Body of pancreas (tissue), 4 donors: Measurements from ENCODE around the gene ATXN1. TPM values are rescaled to one million over a fixed set of nuclear protein-coding genes. Genes with fewer than 3 reads are reported as not detected.

ENCODE experiments used
- ATAC-seq: fragments of 150-250 bp; one replicate; pipeline ENCODE4 v1.9.1; 2016
- DNase-seq, 4 donors: peaks; one replicate each; pipeline ENCODE4 v3.0.0-alpha.2; 2019
- H3K27ac ChIP-seq, 4 donors: fragments of 200-600 bp; sonication (generic); 1 replicate in 3 of 4; 2 replicates in 1 of 4; pipeline versions ENCODE4 v1.5.1 to v1.6.1; 2016 to 2019; ENCODE audit warnings: mild to moderate bottlenecking in 1 of 4, mixed read lengths in 1 of 4, moderate library complexity in 1 of 4
- H3K27me3 ChIP-seq, 2 donors: fragments of 200-600 bp; sonication (generic); one replicate each; pipeline ENCODE4 v1.6.0; 2016; ENCODE audit warnings: mild to moderate bottlenecking in 1 of 2
- H3K36me3 ChIP-seq, 2 donors: fragments of 200-600 bp; sonication (generic); replicated peaks in 1 of 2; 2 replicates each; pipeline ENCODE4 v1.5.1; 2016; ENCODE audit warnings: low read depth in 2 of 2; ENCODE audit not compliant: insufficient read depth in 1 of 2
- H3K4me1 ChIP-seq: fragments of 200-600 bp; sonication (generic); one replicate; pipeline ENCODE4 v1.6.0; 2016
- H3K4me3 ChIP-seq, 2 donors: fragments of 200-600 bp; sonication (generic); 1 replicate in 1 of 2; 2 replicates in 1 of 2; pipeline ENCODE4 v1.5.1; 2016 to 2019
- H3K9me3 ChIP-seq, 3 donors: fragments of 200-600 bp; sonication (generic); 1 replicate in 2 of 3; 2 replicates in 1 of 3; pipeline ENCODE4 v1.5.1; 2016
- POLR2A ChIP-seq, 3 donors: fragments of 450-650 bp; IDR thresholded peaks; one replicate each; pipeline ENCODE4 v1.6.1; 2016; ENCODE audit warnings: antibody characterized with exemption in 3 of 3, mild to moderate bottlenecking in 2 of 3
- WGBS, 2 donors: methylation state at CpG; one replicate each; pipeline ENCODE4 v1.1.5; 2017; 5-methylcytosine and 5-hydroxymethylcytosine counted together
- intact Hi-C: fragments of 100-400 bp; cut with DNase I; formaldehyde crosslinking; loops from one replicate; pipeline ENCODE4 v1.15.1; 2023
- total RNA-seq, 2 donors: library from RNA; depleted of rRNA; stranded (reverse); fragments of >200 nt; gene quantifications; one replicate each; pipeline ENCODE4 v1.1.0, GENCODE V29; 2016
- TF ChIP-seq, protein P1 (sequence below), 7 experiments: fragments of 450-650 bp in 4 of 7; fragments of 200-600 bp in 3 of 7; sonication (generic) in 3 of 7; IDR thresholded peaks; one replicate each; pipeline ENCODE4 v1.5.1; 2016 to 2019; ENCODE audit warnings: antibody characterized with exemption in 7 of 7

ATXN1 gene
- total RNA-seq: 10 to 100 TPM; 24.6 to 24.7 TPM

DNA sequence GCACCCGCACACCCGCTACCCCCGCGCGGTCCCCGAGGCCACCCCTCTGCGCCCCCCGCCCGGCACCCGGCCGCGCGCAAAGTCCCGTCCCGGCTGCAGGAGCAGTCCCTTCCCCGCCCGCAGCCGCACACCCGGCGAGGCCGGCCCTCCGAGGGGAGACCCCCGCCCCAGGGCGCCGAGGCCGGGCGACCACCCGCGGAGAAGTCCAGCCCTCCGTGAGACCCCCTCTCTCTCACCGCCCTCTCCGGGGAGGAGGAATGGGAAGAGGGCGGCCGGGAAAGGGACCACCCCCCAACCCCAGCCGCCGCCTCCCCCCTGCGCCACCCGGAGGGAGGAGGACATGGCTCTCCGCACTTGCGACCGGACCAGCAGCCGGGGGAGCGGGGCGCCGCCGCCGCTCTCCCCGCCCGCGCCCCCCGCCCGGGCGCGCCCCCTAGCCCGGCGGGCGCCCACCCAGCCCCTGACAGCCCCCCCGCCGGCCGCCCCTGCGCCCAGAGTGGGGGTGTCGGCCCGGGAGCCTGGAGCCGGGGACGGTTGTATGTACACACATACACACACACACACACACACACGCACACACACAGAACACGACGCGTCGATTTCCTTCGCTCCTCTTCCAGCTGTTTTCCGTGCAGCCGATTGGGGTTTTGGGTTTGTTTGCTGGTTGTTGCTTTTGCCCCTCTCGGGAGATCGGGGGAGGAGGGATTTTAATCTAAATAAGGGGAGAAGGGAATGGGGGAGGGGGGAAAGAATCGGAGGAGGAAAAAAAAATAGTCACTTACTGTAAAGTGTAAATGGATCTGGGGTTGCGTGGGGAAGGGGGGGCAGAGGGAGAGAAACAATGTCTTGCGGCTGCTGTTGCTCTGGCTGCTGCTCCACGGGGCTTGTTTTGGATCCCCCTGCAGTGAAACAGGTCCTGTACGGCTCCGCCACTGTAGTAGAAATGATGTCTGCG lies at the start of gene ATXN1:
TSS of gene ATXN1 (minus strand) at position 945 of the 955 bp plus-strand sequence.
- intact Hi-C loops: no loop called here
- DNase-seq (peak; percentile 65 to 75 (median 70)), ATAC-seq (peak; percentile 21)
- WGBS, 2 donors: 0 to 1% methylated on average over 23 to 49 of the region's 82 CpGs
- peak within 1 kb of the TSS; percentile 93 to 99 (median 97) for H3K27ac ChIP-seq
- H3K4me3 ChIP-seq: peak within 1 kb of the TSS; percentile 58 to 60
- peaks cover 12% of the 10 kb centered on the region for H3K4me1 ChIP-seq
- H3K9me3 ChIP-seq: no peaks in the 10 kb centered on the region
- TF ChIP-seq, protein P1, sequence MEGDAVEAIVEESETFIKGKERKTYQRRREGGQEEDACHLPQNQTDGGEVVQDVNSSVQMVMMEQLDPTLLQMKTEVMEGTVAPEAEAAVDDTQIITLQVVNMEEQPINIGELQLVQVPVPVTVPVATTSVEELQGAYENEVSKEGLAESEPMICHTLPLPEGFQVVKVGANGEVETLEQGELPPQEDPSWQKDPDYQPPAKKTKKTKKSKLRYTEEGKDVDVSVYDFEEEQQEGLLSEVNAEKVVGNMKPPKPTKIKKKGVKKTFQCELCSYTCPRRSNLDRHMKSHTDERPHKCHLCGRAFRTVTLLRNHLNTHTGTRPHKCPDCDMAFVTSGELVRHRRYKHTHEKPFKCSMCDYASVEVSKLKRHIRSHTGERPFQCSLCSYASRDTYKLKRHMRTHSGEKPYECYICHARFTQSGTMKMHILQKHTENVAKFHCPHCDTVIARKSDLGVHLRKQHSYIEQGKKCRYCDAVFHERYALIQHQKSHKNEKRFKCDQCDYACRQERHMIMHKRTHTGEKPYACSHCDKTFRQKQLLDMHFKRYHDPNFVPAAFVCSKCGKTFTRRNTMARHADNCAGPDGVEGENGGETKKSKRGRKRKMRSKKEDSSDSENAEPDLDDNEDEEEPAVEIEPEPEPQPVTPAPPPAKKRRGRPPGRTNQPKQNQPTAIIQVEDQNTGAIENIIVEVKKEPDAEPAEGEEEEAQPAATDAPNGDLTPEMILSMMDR (IDR thresholded peaks at IDR 0.05): no peak
- peak; percentile 25 to 90 (median 83) for TF ChIP-seq POLR2A (IDR thresholded peaks at IDR 0.05)
- no peaks in the 10 kb centered on the region for H3K27me3 ChIP-seq
- H3K36me3 ChIP-seq: no peaks in the 10 kb centered on the region

DNA sequence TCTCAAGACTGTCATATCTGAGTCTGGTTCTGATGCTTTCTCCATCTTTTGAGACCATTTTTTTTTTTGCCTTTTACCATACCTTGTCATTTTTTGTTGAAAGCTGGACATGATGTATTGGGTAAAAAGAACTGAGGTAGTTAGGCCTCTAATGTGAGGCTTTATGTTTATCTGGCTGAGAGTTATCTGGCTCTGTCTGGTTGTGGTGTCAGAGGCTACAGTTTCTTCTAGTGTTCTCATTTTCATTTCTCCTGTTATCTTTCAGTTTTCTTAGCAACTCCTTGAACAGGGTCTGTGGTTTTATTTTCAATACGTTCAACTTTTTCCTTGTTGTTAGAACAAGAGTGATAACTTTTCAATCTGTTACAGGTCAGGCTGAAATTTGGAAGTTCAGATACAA lies 49.2 kb upstream of the ATXN1 start:
- H3K36me3 ChIP-seq: no peaks in the 10 kb centered on the region
- H3K9me3 ChIP-seq: no peaks in the 10 kb centered on the region
- intact Hi-C loops: no loop called here
- H3K4me3 ChIP-seq: no peak overlapping the region
- H3K27me3 ChIP-seq: no peaks in the 10 kb centered on the region
- no peaks in the 10 kb centered on the region for H3K4me1 ChIP-seq
- no peak for DNase-seq
- WGBS, 2 donors: 87 to 93% methylated on average over 1 of the region's 1 CpG
- TF ChIP-seq, protein P1 (IDR thresholded peaks at IDR 0.05): no peak
- no peak for TF ChIP-seq POLR2A (IDR thresholded peaks at IDR 0.05)
- no peak for ATAC-seq
- no peak overlapping the region for H3K27ac ChIP-seq

DNA sequence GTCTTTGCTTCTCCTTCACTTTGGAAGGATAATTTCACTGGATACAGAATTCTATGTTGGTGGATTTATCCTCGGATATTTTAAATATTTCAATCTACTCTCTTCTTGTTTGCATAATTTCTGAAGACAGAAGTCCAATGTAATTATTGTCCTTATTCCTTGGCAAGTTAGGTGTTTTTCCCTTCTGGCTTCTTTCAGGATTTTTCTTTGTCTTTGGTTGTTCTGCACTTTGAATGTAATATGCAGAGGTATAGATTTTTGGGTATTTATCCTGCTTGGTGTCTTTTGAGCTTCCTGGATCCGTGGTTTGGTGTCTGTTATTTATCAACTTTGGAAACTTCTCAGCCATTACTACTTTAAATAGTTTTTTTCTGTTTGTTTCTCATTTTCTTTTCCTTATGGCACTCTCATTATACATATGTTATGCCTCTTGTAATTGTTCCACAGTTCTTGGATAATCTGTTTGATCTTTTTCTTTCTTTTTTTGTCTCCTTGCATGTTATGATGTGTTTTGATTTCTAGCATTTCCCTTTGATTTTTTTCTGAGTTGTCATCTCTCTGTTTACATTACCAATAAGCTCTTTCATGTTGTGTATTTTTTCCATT lies 48.6 kb upstream of the ATXN1 start:
- DNase-seq: no peak

DNA sequence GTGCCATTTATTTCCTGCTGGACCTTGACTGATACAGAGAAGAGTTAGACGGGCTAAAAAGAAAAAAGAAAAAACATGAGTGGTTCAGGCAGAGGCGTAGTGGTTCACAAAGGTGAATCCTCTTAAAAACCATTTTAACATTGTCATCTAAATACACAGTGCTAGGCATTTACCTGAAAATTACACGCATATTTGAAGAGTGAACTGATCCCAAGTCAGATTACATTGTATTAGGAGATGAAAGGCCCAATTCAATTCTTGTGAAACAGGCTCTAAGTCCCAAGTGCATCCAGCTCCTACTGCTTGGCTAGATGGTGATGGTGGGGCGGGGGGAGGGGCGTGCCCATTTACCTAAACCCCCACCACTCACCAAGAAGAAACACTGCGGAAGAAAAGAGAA lies 46.7 kb upstream of the ATXN1 start:
- intact Hi-C loops: no loop called here
- Histone ChIP-seq H3K4me1 (no peaks in the 10 kb centered on the region), H3K36me3 (no peaks in the 10 kb centered on the region), H3K27ac (no peak overlapping the region), H3K9me3 (no peaks in the 10 kb centered on the region), H3K27me3 (no peaks in the 10 kb centered on the region), H3K4me3 (no peak overlapping the region)
- WGBS, 2 donors: 84 to 87% methylated on average over 6 of the region's 6 CpGs
- no peak for DNase-seq
- TF ChIP-seq, protein P1 (IDR thresholded peaks at IDR 0.05): no peak
- TF ChIP-seq POLR2A (IDR thresholded peaks at IDR 0.05): no peak
- ATAC-seq: no peak

More for the DNA sequence above, 48.6 kb upstream of the ATXN1 start:
- no peak for ATAC-seq
- Histone ChIP-seq H3K36me3 (no peaks in the 10 kb centered on the region), H3K4me3 (no peak overlapping the region), H3K9me3 (no peaks in the 10 kb centered on the region), H3K27me3 (no peaks in the 10 kb centered on the region), H3K4me1 (no peaks in the 10 kb centered on the region), H3K27ac (no peak overlapping the region)
- no peak for TF ChIP-seq POLR2A (IDR thresholded peaks at IDR 0.05)
- TF ChIP-seq, protein P1 (IDR thresholded peaks at IDR 0.05): no peak
- intact Hi-C loops: no loop called here
- 58 to 76% methylated on average over 2 of the region's 2 CpGs for WGBS, 2 donors
